HG02840 (cell line): ENCODE data around the gene FBXO41.
A peak's percentile ranks its signal among the peaks of the same experiment; 100 is the strongest.

Source experiments
- ATAC-seq: cut with Tn5 transposase; IDR thresholded peaks from one replicate; pipeline ENCODE4 v1.9.1; 2021; ENCODE audit warnings: mild to moderate bottlenecking, moderate library complexity, moderate number of reproducible peaks; ENCODE audit not compliant: unreplicated experiment, low FRiP score

Gene FBXO41

DNA sequence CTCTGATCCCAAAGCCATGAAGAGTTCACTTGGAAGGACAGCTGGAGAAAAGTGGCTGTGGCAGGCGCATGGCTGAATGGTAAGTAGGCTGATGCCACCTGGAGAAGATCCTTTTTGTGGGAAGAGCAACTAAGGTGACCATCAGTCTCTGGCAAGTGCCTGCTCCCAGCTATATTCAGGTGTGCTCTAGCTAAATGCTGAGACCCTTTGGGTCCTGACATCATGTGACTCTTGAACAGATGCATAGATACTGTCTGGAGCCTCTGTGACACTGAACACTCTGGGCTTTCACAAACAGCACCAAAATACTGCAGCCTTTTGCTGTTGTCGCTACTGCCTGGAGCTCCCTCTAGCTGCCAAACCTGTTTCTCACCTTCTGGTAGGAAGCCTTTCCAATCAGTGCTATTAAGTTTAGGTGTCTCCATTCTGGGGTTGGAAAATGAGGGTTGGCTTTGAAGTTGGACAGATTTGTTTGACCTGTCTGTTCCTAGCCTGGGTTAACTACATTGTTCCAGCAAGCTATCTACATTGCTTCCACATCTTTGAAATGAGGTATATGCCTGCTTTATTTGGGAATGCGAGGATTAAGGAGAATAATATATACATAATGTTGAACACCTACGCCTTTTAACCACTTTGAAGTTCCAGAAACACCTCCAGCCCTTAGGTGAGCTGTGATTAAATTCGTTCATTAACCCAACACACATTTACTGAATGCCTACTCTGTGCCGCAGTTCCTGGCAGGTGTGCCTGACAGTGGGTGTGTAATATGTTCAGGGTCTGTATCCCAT is 6.0 kb upstream of the FBXO41 start:
- no peak for ATAC-seq

- no peak for ATAC-seq
These were observed 5.0 kb upstream of the FBXO41 start for GRCh38 chr2:73289304-73289703.

- ATAC-seq = no peak
These were observed 1.9 kb upstream of the FBXO41 start for GRCh38 chr2:73286134-73286655.

DNA sequence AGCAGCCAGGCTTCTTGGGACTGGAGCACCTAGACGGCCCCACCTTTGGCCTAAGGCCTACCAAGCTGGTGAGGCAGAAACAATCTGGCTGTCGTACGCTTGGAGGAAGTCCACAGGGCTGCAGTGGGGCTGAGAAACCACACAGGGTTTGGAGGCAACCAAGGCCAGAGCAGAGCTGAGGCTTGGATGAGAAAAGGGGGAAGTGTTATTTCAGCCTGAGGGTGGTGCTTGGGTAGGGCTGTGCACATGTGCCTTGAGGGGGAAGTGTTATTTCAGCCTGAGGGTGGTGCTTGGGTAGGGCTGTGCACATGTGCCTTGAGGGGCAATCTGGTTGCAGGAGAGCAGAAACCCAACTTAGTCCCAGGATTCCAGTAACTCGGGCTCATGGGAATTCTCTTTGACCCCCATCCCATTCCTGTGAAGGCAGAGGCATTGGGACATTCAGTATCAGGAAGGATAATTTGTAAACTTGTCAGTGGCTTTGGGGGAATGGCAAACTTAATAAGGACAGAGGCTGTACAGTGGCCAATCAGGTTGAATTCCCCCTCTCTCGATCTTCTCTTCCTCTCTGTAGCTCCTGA is 971 bp upstream of the FBXO41 start:
- peak; percentile 38 for ATAC-seq

DNA sequence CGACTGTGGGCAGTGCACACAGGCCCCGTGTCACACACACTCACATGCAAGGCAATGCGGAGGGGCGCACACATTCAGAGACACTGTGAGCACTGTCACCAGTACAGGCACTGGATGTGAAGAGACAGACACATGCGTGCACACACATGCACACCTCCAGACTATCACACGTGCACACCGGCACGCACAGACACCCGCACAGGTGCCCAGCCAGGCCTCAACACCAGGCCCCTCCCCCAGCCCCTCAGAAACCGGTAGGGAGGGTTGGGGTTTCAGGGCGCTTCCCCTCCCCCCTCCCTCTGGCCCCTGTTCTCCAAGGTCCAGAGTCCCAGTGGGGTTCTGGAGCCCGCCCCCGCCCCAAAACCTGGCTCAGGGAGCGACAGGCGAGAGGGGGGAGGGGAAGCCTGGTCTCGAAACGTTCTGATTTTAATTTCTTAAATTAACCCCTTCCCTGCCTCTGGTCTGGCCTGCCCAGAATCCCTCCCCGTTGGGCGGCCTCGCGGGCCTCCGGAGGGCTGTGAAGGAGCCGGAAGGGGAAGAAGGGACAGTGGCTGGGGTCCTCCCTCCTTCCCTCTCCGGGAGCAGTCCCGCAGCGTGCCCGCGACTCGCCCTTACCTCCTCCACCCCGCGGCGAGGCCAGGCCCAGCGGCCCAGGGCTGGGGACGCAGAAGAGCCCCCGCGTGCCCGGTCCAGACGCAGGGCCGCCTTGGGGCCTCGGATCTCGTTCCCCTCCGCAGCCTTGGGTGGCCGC is 558 bp downstream of the FBXO41 start:
- ATAC-seq = peak; percentile 16

DNA sequence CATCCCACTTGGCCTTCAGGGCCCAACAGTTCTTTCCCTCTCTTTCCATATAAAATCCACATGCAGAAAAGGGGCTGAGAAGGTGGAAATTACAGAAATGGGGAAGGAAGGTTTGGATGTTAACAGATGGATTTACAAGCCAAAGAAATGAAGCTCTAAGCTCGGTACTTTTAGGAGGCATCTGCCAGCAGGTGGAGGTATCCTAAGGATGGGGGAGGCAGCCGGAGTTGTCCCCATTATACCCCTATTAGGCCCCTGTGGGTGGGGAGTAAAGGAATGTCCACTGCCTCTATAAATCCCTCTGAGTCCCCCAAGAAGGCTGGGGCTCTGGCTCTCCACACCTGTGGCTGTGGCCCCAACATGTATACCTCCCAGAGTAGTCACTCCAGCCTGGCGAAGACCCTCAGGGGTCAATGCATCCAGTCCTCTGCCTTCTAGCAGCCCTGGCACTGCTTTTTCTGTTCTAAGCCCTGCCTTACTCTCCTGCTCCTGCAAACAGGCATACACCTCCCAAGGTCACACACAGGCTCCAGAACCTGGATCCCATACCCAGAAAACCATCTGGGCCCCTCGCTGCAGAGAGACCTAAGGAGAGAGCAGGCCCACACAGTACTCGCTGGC is 1.2 kb downstream of the FBXO41 start:
- ATAC-seq = no peak

- no peak for ATAC-seq
These were observed 3.0 kb downstream of the FBXO41 start for GRCh38 chr2:73281244-73281643.

- ATAC-seq = no peak
These were observed 4.4 kb downstream of the FBXO41 start for GRCh38 chr2:73279852-73280251.

- ATAC-seq = no peak
These were observed 12.0 kb downstream of the FBXO41 start for GRCh38 chr2:73272270-73272669.

- no peak for ATAC-seq
These were observed 14.4 kb downstream of the FBXO41 start for GRCh38 chr2:73269686-73270465.

- ATAC-seq = peak; percentile 50
These were observed 15.2 kb downstream of the FBXO41 start for GRCh38 chr2:73268830-73269685.

DNA sequence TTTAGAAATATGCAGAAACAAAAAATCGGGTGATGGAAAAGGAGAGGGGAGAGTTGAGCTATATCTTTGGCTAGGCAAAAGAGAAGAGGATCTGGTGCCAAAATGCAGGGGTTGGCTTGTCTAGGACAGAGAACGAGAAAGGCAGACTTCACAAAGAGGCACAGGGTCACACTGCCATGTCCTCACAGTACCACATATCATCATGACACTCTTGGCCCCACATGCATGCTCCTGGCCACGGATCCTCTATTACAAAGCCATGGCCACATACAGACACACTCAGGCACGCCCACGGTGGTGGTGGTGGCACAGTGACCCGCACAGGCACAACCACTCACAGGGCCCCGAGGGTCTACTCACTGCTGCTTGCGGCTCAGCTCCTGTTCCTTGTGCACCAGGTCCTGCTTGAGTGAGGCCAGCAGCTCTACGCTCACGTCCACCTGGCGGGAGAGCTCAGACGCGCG is 15.9 kb downstream of the FBXO41 start:
- no peak for ATAC-seq

DNA sequence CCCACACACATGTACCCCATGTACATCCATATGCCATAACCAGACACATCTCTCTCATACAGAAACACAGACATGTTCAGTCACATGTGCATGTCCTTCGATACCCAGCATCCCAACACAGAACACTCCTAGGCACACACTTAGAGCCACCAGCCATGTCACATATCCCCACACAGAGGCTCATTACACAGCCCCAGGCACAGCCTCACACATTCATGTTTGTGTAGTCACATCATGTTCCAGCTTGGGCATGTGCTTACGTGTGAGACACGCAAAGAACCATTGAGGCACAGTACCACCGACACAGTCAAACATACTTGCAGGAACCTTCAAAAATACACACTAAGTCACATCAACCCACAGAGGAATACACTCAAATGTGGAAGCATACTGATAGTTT is 17.3 kb downstream of the FBXO41 start:
- no peak for ATAC-seq

GRCh38 chr2:73266061-73266901 is 18.0 kb downstream of the FBXO41 start:
- no peak for ATAC-seq

GRCh38 chr2:73265298-73266060 is 18.8 kb downstream of the FBXO41 start:
- no peak for ATAC-seq

DNA sequence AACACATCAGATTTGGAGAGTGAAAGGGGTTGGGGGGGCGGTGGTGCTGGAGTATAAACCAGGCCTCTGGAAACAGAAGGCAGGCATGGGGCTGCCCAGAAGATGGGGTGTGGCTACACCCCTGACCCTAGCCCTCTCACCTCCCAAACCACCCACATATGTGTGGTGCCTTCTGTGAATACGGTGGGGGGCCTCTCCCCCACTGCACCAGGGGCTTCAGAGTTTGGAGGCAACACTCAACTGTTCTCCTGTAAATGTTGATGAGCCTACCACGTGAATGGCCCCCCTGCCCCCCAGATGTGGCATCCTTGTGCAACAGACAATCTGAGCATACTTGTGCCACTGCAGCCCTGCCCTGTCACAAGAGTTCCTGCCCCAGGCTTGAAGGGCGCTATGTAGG is 19.5 kb downstream of the FBXO41 start:
- no peak for ATAC-seq

- no peak for ATAC-seq
These were observed 20.0 kb downstream of the FBXO41 start for GRCh38 chr2:73264332-73264606.
